NCI-H69 (cell line): ENCODE data around the gene SLC38A3.
"Not testable (repeated sequence)": the region's sequence is repeated elsewhere in the genome, so short reads cannot be mapped to it uniquely, and the experiment has no call there.

Experiments
- DNase-seq: peaks from one replicate; lab custom pipeline; 2025; lab: John Stamatoyannopoulos, UW

Gene SLC38A3

DNA sequence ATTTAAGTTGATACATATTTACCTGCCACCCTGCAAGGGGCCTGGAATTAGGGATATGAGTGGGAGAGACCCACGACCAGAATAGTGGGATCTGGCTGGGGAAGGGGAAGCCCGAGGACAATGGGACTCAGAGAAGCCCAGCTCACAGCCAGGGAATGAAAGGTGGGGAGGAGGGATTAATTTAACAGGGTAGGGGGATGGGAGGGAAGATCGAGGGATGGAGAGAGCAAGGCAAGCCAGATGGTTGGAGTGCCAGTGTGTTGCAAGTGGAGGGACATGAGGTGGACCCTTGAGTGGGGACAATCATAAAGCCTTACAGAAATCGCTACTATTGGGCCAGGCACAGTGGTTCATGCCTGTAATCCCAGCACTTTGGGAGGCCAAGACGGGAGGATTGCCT lies 26.5 kb downstream of the SLC38A3 start:
- DNase-seq, result no peak

DNA sequence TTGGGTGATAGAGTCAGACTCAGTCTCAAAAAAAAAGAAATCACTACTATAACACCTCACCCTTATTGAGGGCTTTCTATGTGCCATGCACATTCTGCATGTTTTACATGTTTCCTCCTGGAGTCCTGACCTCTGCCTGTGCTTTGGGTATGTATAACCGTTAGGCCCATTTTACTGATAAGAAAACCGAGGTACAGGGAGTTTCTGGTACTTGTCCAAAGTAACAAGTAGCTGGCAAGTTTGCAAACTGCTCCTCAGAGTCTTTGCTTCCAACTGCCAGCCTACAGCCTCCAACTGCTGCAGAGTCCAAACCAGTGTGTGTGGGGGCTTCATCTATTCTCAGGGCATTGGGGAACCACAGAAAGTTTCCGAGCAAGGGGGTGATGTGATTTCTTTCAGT lies 27.2 kb downstream of the SLC38A3 start:
- no peak for DNase-seq

DNA sequence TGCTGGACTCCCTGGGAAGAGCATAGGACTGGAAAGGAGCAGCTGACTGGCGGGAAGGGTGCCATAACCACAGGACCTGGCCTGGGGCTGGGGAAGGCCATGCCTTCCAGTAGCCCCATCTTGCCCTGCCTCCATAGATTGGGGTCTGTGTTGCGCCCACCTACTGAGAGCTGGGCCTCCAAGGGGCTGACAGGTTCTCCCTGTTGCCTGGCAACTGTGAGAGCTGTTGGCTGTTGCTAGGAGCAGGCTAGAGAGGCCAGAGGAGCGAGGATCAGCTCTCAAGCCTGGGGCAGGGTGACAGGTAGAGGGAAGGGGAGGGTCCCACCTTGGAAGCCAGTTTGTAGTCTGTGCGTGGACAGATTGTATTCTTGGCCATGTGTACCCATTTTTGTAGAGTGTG lies 28.1 kb downstream of the SLC38A3 start:
- DNase-seq, result no peak

DNA sequence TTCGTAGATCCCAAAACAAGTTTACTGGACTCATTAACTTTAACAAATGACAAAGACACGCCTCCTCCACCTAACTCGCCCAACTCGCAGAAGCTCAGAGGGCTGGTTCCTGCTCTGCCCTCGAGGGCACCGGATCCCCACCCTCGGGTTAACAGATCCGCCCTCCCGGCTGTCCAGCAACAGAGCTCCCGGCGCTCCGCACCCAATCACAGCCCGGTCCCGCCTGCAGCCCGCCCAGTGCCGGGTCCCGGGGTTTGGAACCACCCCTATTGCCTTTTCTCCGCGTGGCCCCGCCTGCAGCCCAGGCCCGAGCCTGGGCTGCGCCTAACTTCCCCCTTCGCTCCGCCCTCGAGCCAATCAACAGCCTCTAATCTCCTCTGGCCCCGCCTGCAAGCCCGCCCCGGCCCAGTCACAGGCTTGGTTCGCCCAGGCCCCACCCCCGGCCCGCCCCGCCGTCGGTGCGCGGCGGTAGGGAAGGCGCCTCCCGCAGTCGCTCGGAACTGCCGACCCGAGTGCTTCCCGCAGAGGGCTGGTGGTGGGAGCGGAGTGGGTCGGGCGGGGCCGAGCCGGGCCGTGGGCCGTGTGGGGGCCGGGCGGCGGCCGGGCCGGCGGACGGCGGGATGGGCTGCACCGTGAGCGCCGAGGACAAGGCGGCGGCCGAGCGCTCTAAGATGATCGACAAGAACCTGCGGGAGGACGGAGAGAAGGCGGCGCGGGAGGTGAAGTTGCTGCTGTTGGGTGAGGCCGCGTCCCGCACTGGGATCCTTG lies 30.8 kb downstream of the SLC38A3 start, which contains the start of gene GNAI2:
GNAI2 (plus strand) TSS at position 489 of the 768 bp plus-strand sequence; CDS start at position 621, 132 bp downstream.
- peak; percentile 97 for DNase-seq

DNA sequence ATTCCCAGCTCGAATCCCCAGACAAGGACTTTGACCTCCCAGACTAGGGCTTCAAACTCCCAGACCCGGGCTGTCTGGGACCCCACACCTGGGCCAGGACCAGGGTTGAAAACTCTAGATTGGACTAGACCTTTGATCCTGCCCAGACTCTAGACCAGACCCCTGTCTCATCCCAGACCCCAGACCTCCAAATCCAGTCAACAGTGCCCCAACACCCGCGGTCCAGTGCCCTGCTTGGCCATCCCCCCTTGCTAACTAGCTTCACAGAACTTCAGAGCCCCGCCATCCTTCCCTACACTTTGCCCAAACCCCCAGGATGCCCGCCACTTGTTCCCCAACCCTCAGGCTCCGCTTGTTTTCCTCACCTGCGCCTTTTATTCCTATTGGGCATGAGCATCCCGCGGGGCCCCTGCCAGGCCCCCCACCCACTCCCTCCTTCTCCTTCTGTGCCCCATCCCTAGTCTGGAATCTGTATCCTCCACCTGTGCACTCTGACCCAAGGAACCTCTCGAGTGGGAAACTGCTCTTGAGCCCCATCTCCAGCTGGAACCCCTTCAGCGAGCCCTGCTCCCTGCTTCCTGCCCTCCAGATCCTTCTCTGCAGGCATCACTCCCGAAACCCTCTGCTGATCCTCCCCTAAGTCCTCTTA lies 31.5 kb downstream of the SLC38A3 start:
- DNase-seq, result peak; percentile 46

DNA sequence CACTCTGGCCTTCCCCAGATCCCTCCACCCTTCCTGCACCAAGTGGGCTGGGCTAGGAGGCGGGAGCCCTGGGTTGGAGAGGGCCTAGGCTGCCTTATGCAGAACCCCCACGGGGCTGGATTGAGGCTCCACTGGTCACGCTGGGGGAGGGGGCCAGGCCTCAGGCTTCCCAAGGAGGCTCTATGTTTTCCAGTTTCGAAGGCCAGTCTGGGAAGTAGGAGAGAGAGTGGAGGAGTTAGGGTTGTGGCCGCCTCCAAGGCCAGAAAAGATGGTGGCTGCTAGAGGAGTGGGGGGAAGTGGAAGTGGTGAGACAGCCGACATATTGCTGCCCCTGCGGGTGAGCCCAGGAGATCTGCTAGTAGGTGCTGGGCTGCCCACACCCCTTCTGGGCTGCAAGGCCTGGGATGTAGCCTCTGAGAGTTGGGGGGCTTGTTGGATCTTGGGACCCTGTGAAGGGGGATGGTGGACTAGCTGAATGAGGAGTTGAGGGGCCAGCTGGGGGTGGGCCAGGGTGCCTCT lies 32.1 kb downstream of the SLC38A3 start:
- DNase-seq, result peak; percentile 51

DNA sequence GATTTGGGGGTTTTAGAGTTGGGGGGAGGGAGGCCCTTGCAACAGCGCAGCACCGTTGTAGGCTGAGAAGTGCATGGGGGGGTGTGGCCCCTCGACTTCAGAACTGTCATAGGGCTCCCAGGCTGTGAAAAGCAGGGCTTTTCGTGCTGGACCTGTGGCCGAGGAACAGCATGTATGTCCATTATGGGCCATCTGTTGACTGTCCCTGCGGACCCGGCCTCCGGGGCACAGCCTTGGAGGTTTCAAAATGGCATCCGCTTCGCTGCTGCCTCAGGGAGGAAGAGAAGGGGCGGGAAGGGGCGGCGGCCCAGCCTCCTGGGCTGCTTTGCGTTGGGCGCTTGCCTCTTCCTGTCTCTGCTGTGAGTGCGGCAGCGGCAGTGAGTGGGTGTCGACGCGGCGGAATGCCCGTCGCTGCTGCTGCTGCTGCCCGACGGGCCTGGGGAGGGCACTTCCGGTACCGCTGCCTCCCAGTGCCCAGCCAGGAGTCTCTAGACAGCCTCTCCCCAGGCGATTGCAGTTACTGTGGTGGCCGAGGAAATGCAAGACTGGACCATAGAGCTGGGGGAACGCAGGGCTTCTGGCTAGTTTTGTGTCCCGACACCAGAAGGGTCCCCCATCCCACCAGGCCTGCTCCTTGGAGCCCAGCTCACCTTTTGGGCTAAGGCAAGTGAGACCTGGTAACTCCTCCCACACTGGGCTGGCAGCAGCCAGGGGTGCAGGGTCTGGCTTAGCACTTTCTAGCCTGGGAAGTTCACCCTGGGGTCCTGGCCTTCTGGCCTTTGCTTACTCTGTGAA lies 32.9 kb downstream of the SLC38A3 start:
- peak; percentile 87 for DNase-seq

DNA sequence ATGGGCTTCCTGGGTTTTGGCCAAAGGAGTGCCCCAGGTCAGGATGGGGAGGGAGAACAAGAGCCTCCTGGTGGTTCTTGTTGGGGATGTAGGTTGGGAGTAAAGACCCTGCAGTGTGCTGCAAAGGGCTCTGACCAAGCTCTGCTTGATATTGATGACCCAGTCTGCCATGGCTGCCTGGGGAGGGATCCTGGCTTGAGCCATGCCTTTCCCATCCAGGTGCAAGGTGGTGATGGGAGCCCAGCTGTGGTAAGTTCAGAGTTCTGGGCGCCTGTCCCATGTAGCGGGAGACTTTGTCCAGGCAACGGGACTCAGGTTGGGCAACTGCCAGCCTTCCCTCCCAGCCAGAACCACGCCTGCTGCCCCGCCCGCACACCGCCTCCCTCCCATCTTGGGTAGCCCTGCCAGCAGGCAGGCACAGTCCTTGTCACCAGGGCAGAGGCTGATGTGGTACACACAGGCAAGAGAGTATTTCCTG lies 33.5 kb downstream of the SLC38A3 start:
- peak; percentile 57 for DNase-seq

DNA sequence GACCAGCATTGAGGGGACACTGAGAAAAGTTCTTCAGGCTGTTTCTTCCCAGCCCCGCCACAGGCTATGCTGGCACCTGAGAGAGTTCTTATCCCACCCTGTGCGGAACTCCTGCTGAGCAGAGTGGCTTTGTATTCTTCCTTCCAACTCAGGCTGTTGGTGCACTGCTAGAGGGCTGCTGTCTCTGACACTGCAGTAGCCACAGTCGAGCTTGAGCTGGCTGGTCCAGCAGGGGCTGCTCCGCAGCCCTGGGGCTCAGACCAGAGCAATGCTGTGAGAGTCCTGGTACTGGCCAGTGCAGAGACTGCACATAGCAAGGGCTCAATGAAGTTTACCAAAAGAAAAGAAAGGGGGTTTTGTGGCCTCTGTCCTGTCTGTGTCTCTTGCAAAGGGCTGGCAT lies 34.6 kb downstream of the SLC38A3 start:
- no peak for DNase-seq

DNA sequence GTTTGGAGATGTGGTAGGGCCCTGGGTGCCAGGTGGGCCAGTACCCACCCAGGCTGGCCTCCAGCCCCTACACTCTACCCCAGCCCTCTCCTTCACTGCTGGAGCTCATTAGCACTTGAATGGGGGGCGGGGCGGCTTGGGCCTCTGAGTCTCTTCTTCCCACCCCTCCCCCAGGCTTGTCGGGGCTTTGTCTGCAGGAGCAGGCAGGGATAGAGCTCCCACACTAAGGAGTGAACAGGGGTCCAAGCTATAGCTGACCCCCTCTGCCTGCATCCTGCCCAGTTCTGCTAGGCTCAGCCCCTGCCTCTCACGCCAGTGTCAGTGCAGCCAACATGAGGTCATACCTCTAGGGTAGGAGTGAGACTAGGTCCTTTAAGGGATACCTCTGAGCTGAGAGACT lies 36.1 kb downstream of the SLC38A3 start:
- peak; percentile 76 for DNase-seq

DNA sequence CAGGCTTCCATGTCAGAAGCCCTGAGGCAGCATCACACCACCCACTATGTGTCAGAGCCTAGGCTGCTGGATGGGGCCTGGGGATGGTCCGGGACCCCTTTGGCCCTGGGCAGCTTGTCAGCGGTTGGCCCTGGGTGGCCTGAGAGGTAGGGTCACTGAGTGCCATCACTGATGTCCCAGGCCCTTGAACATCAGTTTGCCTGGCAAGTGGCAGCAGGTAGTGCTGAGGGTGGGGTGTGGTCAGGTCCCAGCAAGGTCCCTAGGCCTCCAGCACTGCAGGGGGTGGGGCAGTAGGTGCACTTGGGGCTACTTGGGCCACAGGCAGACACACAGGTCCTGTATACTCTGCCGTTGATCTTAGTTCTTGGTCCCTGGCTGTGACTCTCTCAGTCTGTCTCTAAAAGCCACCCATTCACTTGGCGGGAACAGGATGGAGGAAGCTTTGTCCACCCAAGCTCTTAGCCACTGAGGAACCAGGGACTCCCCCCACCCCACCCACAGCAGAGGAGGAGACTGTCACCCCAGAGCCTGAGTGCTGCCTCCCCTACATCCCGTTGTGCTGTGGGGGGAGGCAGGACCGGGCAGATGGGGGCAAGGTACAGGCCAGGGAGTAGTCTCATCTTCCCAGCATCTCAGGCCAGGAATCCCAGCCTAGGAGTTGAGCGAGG lies 36.8 kb downstream of the SLC38A3 start:
- DNase-seq, result no peak

DNA sequence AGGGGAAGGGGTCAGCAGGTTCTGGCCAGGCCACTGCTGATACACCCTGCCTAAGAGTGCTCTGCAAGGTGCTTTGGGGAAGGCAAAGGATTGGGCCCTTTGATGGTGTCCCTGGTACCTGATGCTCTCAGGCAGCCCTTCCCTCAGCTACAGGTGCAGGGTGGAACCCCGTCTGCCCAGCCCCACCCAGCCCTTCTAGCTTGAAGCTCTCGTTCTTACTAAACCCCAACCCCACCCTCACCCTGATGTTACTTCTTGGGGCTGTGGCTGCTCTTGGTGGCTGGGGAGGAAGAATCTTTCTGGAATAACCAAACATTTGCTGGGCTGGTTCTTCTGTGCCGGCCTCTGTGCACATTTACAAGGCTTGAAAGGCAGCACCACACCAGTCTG lies 37.3 kb downstream of the SLC38A3 start:
- DNase-seq, result no peak

DNA sequence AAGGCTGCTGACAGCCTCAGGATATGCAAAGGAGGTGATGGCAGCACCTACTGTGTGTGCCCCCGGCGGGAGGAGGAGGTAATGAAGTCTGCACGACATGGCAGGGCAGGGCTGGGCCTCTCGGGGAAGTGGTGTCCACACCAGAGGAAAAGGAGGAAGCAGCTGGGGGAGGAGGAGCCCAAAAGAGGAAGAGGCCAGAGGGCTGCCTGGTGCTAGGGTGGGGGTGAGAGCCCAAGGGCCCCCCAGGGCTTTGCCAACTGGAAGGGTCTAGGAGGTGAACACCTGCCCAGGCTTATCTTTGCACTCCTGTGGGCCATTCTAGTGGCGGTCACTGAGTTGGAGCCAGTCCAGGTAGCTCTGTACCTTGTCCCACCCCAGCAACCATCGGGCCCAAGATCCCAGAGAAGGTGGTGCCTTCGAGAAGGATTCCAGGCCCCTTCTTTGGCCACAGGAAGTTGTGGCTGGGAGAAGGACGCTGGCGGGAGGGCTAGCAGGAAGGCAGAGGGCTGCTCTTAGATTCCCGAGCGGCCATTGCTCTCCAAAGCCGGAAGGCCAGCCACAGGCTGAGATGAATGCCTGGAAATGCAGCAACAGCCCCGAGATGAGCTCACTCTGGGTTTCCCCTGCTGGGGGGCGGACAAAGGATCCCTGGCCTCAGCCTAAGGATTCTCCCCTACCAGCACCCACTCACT lies 37.9 kb downstream of the SLC38A3 start:
- DNase-seq, result no peak

DNA sequence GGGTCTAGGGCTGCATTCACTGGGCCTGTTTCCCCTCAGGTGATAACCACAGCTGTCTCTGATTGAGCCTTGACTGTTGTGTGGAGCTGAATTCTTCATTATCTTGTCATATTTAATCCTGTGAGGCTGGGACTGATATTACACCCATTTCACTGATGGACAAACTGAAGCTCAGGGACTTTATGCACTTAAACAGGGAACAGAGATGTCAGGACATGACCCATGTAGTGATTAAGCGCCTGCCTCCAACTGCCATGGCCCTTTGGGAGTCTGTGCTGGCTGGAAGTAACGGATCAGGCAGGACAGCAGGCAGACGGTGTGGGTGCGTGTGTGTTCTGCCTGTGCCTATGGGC lies 38.4 kb downstream of the SLC38A3 start:
- DNase-seq, result no peak

DNA sequence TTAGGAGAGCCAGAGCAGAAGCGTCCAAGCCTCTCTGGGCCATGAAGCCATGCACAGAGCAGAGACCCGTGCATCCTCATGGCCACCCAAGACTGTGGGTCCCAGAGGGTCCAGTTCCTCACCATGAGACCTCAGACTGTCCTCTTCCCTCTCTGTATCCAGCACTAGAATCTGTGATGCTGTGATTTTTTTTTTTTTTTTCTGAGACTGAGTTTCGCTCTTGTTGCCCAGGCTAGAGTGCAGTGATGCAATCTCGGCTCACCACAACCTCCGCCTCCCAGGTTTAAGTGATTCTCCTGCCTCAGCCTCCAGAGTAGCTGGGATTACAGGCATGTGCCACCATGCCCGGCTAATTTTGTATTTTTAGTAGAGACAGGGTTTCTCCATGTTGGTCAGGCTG lies 39.7 kb downstream of the SLC38A3 start:
- not testable (repeated sequence) for DNase-seq

DNA sequence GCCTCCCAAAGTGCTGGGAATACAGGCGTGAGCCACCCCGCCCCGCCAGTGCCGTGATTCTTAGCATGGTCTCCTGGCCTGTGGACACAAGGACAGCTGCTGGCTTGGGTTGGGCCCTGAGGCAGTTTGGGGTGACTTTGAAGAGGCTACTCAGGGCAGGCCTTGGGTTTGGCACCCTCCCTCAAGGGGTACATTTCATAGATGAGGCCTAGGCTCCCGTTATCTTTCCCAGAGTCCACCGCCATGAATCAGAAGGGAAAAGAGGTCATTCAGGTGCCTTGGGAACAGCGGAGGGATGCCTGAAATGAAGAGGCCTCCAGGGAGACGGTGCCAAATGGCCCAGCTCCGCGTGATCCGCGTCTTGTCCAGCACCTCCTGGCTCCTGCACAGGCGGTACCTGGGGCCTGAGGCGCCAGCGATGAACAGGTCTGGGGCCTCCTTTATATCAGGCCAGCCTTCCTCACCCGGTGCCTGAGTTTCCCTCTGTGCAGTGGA lies 40.2 kb downstream of the SLC38A3 start:
- DNase-seq, result no peak

DNA sequence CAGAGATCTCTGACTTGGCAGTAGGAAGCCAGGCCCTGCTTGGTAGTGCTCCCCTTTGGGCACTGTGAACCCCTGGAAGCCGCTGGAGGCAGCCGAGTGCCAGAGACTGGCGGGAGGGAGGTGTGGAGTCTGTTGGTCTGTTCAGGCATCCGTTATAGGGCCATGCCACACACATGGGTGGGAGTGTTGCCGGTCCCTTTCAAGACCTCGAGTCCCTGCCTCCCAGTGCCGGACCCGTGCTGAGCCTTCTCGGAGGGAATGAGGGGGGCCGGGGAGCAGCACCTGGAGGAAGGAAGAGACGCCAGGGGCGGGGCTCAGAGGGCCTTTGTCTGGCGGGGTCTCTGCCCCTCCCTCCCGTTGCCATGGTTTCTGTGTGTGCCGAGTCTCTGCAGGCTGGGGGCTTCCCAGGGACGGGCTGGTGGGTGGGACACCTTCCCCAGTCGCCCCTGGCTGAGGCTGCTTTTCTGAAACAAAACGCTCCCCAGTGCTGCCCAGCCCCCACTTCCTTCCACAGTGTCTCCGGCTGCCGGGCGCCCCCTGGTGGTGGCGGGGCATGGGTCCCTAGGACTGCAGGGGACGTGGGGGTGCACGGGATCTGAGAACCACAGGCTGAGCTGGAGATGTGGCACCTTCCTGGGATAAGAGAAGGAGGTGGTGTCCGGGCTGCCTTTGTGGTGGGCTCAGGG lies 40.9 kb downstream of the SLC38A3 start:
- DNase-seq, result peak; percentile 86

DNA sequence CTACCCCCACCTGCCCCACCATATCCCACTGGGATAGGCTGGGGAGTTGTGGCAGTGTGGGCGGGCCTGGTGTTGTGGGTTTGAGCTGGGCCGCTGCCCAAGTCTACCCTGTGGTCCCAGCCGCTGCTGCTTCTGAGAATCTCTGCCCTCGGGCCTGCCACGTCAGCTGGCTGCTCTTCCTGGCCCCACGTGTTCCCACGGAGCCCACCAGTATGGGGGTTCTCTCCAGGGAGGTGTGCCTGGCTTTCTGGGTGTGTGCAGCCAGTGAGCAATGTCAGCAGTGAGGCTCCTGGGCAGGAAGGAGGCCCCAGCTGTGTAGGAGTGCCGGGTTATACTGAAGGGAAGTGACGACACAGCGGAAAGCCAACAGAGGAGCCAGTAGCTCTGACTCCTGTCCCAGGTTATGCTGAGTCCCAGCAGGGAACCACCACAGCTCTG lies 41.5 kb downstream of the SLC38A3 start:
- peak; percentile 54 for DNase-seq

DNA sequence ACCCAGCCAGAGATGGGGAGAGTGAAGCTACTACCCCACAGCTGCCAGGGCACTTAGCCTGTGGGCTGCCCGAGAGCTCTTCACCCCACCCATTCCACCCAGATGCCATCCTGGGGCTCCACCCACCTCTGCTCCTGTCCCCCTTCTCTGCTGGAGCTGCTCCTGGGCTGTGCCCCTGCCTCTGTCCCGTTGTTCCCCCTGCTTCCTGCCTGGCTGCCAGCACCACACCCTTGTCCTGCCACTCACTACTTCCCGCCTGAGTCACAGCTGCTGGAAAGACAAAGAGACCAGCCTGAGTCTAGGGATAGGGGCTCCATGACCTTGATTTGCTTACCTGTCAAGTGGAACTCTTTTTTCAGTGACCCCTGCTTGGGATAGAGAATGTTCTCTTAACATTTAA lies 43.3 kb downstream of the SLC38A3 start:
- DNase-seq, result peak; percentile 39

DNA sequence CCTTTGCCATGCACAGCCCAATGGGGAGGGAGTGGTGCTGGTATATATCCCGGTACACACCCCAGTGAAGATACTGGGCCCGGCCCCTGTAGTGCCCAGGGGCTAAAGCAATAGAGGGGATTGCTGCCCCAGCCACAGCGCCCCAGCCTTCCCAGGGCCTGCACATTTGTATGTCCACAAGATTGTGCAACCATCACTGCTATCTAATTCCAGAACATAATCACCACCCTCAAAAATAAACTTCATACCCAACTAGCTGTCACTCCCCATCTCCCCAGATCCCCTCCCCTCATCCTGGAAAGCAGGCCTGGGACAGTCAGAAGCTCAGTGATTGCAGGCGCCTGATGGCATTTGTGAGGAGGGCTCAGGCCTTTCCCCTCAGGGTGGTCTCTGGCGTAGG lies 44.4 kb downstream of the SLC38A3 start:
- no peak for DNase-seq
